ENCODE measurements around the gene SPRR2B.
"Not testable (repeated sequence)": the region's sequence is repeated elsewhere in the genome, so short reads cannot be mapped to it uniquely, and the experiment has no call there.

Gene SPRR2B

GRCh38 chr1:153071511-153071910 is at the start of gene SPRR2B:
TSS of gene SPRR2B (minus strand) at chr1:153071611. CDS start at chr1:153070839, 772 bp downstream.
- Histone ChIP-seq H3K4me3 (ENCODE audit: low read length) (no peak within 1 kb of the TSS), H3K9me3 (replicated peaks; ENCODE audit: insufficient read depth, low read length) (no peaks in the 10 kb centered on the region), H3F3A (ENCODE audit: insufficient read depth, low read length) (no peaks in the 10 kb centered on the region), H3K36me3 (replicated peaks; ENCODE audit: insufficient read depth, low read length) (no peaks in the 10 kb centered on the region), H3K4me1 (ENCODE audit: low read length) (no peaks in the 10 kb centered on the region), H3K27me3 (replicated peaks; ENCODE audit: insufficient read depth, low read length) (no peaks in the 10 kb centered on the region), H4K20me1 (ENCODE audit: insufficient read depth, low read length) (no peaks in the 10 kb centered on the region), H3K9me2 (replicated peaks; ENCODE audit: insufficient read depth, low read length) (no peaks in the 10 kb centered on the region), H2AFZ (ENCODE audit: low read length) (no peak within 1 kb of the TSS), H3K27ac (ENCODE audit: low read length) (no peak within 1 kb of the TSS), H3K9ac (ENCODE audit: low read length) (no peak within 1 kb of the TSS), H3K4me2 (ENCODE audit: low read depth, low read length) (no peak within 1 kb of the TSS), H3K79me2 (ENCODE audit: low read length) (no peaks in the 10 kb centered on the region)
- no peak for DNase-seq
- TF ChIP-seq EZH2 (optimal IDR thresholded peaks at IDR 0.05; ENCODE audit: low read depth, low read length) (no peak), EZH2phosphoT487 (IDR thresholded peaks at IDR 0.05; ENCODE audit: low read length) (no peak), CTCF (IDR thresholded peaks at IDR 0.05; ENCODE audit: low read length) (no peak)

- Histone ChIP-seq H3K4me2 (ENCODE audit: low read depth, low read length) (no peak overlapping the region), H2AFZ (ENCODE audit: low read length) (no peak overlapping the region), H4K20me1 (ENCODE audit: insufficient read depth, low read length) (no peaks in the 10 kb centered on the region), H3K79me2 (ENCODE audit: low read length) (no peaks in the 10 kb centered on the region), H3K9me3 (replicated peaks; ENCODE audit: insufficient read depth, low read length) (no peaks in the 10 kb centered on the region), H3K27me3 (replicated peaks; ENCODE audit: insufficient read depth, low read length) (no peaks in the 10 kb centered on the region), H3K4me3 (ENCODE audit: low read length) (no peak overlapping the region), H3K9me2 (replicated peaks; ENCODE audit: insufficient read depth, low read length) (no peaks in the 10 kb centered on the region), H3K4me1 (ENCODE audit: low read length) (peaks cover 12% of the 10 kb centered on the region; the same call in 1 of the 2 replicates), H3K9ac (ENCODE audit: low read length) (no peak overlapping the region), H3K27ac (ENCODE audit: low read length) (no peak overlapping the region), H3K36me3 (replicated peaks; ENCODE audit: insufficient read depth, low read length) (no peaks in the 10 kb centered on the region; the same call in 1 of the 2 replicates), H3F3A (ENCODE audit: insufficient read depth, low read length) (no peaks in the 10 kb centered on the region)
- no peak for DNase-seq
- TF ChIP-seq EZH2phosphoT487 (IDR thresholded peaks at IDR 0.05; ENCODE audit: low read length): no peak
Measured at GRCh38 chr1:153120945-153121344, 49.5 kb upstream of the SPRR2B start.

DNA sequence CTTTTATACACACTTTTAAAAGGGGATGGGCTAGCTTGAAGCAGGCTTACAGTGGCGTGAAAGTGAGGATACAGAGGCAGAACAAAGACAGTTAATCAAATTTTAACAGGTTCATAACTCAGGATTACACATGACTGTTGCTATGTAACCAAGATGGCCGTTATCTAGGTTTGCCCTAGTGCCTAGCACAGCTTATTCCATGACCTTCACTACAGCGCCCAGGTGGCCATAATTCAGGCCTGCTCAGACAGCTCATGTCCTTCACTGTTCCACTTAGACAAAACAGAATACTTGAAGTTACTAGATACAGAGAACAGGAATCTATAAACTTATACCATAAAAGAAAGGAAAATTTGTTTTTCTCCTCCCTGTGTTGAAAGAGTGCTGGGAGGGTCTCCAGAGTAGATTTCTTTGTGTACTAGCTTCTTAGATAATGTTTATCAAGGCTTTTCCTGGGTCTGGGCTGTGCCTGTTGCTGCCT is 48.1 kb upstream of the SPRR2B start:
- Histone ChIP-seq H3K27ac (ENCODE audit: low read length) (no peak overlapping the region), H3K9me2 (replicated peaks; ENCODE audit: insufficient read depth, low read length) (no peaks in the 10 kb centered on the region), H3K4me1 (ENCODE audit: low read length) (peaks cover 12% of the 10 kb centered on the region; the same call in 1 of the 2 replicates), H4K20me1 (ENCODE audit: insufficient read depth, low read length) (no peaks in the 10 kb centered on the region), H3K4me3 (ENCODE audit: low read length) (no peak overlapping the region), H2AFZ (ENCODE audit: low read length) (no peak overlapping the region), H3K4me2 (ENCODE audit: low read depth, low read length) (no peak overlapping the region), H3K9me3 (replicated peaks; ENCODE audit: insufficient read depth, low read length) (no peaks in the 10 kb centered on the region), H3K36me3 (replicated peaks; ENCODE audit: insufficient read depth, low read length) (no peaks in the 10 kb centered on the region; the same call in 1 of the 2 replicates), H3K27me3 (replicated peaks; ENCODE audit: insufficient read depth, low read length) (no peaks in the 10 kb centered on the region), H3K79me2 (ENCODE audit: low read length) (no peaks in the 10 kb centered on the region), H3F3A (ENCODE audit: insufficient read depth, low read length) (no peaks in the 10 kb centered on the region), H3K9ac (ENCODE audit: low read length) (no peak overlapping the region)
- no peak for TF ChIP-seq EZH2 (optimal IDR thresholded peaks at IDR 0.05; ENCODE audit: low read depth, low read length)
- TF ChIP-seq CTCF (IDR thresholded peaks at IDR 0.05; ENCODE audit: low read length): no peak
- TF ChIP-seq EZH2phosphoT487 (IDR thresholded peaks at IDR 0.05; ENCODE audit: low read length): no peak
- DNase-seq: no peak

DNA sequence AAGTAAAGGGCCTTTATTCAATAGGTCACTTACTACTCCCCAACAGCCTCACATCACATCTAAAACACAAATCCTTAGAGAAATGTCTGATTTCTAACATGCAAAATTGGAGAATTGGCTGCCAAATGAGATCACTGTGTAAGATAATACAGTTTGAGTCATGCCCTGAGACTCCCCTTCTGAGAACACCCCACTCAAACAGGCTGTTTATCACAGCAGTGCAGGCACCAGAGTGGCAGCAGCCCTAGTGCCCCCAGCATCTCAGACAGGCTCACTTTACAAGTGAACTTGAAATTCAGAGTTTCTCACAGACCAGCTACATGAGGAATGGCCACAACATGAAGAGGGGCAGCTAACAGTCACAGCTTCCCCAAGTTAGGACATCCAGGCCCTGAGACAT is 43.9 kb upstream of the SPRR2B start:
- H3K79me2 ChIP-seq (ENCODE audit: low read length); H3K27ac ChIP-seq (ENCODE audit: low read length); H2AFZ ChIP-seq (ENCODE audit: low read length); H3K4me3 ChIP-seq (ENCODE audit: low read length); H3K9me2 ChIP-seq (replicated peaks; ENCODE audit: insufficient read depth, low read length); H3K36me3 ChIP-seq (replicated peaks; ENCODE audit: insufficient read depth, low read length); H3K4me2 ChIP-seq (ENCODE audit: low read depth, low read length); H4K20me1 ChIP-seq (ENCODE audit: insufficient read depth, low read length); H3K27me3 ChIP-seq (replicated peaks; ENCODE audit: insufficient read depth, low read length); H3K4me1 ChIP-seq (ENCODE audit: low read length); H3F3A ChIP-seq (ENCODE audit: insufficient read depth, low read length); H3K9ac ChIP-seq (ENCODE audit: low read length); H3K9me3 ChIP-seq (replicated peaks; ENCODE audit: insufficient read depth, low read length); DNase-seq: not testable (repeated sequence)

Measured in MM.1S (cell line).